Activated T-helper 1 cell treated with Interleukin-2 at 50 U/mL for 16 hours (primary cell): ENCODE data around the gene ZKSCAN8.

ENCODE experiments used
- DNase-seq: peaks from one replicate; pipeline ENCODE4 v3.0.0-alpha.2; 2020; ENCODE audit warnings: low read depth

The ZKSCAN8 gene

GRCh38 chr6:28206928-28207509 lies 65.3 kb downstream of the ZKSCAN8 start:
- DNase-seq = no peak

GRCh38 chr6:28207510-28208110 lies 65.9 kb downstream of the ZKSCAN8 start:
- DNase-seq = no peak

- DNase-seq = no peak
These were observed 66.5 kb downstream of the ZKSCAN8 start for GRCh38 chr6:28208111-28208659.
